ENCODE measurements around the gene PCBP2.
"Not testable (repeated sequence)": the region's sequence is repeated elsewhere in the genome, so short reads cannot be mapped to it uniquely, and the experiment has no call there.

- not testable (repeated sequence) for TF ChIP-seq CTCF (IDR thresholded peaks at IDR 0.05); POLR2A (IDR thresholded peaks at IDR 0.05; ENCODE audit: low read depth); EP300 (IDR thresholded peaks at IDR 0.05)
Measured at GRCh38 chr12:53422247-53422646, 29.7 kb upstream of the PCBP2 start.

Data from esophagus muscularis mucosa (tissue), 4 donors.